Body of pancreas (tissue), 4 donors: ENCODE measurements around the gene NPW.

ENCODE experiments used
- CTCF ChIP-seq, 7 experiments: fragments of 450-650 bp in 4 of 7; fragments of 200-600 bp in 3 of 7; sonication (generic) in 3 of 7; IDR thresholded peaks; one replicate each; pipeline ENCODE4 v1.5.1; 2016 to 2019; ENCODE audit warnings: antibody characterized with exemption in 7 of 7
- POLR2A ChIP-seq, 3 donors: fragments of 450-650 bp; IDR thresholded peaks; one replicate each; pipeline ENCODE4 v1.6.1; 2016; ENCODE audit warnings: antibody characterized with exemption in 3 of 3, mild to moderate bottlenecking in 2 of 3

GRCh38 chr16:2053211-2053610 is 33.6 kb downstream of the NPW start:
- TF ChIP-seq POLR2A (IDR thresholded peaks at IDR 0.05) = no peak
- TF ChIP-seq CTCF (IDR thresholded peaks at IDR 0.05) = no peak
